Fibroblast of skin of back (primary cell): ENCODE data around the gene DCLK1.

ENCODE experiments used
- DNase-seq: peaks from one replicate; pipeline ENCODE4 v3.0.0-alpha.2; 2013

The DCLK1 gene

GRCh38 chr13:35780613-35781012 is 350.6 kb downstream of the DCLK1 start:
- no peak for DNase-seq

DNA sequence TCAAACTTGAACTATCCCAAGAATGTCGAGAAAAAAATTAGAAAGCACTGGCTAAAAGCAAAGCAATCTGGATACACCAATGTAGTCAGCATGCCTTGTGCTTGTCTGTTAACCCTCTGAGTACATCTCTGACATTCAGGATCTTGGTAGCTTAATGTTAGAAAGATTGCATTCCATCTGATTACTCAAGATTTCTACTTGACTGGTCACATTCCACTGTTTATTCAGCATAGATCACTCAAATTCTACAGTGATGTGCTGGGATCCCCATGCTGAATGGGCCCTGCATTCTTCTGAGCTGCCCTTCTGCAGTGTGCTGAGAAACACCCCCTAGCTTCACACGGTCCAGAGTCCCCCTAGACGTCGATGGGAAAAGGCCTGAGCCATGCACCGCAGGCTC is 359.3 kb downstream of the DCLK1 start:
- DNase-seq: peak; percentile 95

DNA sequence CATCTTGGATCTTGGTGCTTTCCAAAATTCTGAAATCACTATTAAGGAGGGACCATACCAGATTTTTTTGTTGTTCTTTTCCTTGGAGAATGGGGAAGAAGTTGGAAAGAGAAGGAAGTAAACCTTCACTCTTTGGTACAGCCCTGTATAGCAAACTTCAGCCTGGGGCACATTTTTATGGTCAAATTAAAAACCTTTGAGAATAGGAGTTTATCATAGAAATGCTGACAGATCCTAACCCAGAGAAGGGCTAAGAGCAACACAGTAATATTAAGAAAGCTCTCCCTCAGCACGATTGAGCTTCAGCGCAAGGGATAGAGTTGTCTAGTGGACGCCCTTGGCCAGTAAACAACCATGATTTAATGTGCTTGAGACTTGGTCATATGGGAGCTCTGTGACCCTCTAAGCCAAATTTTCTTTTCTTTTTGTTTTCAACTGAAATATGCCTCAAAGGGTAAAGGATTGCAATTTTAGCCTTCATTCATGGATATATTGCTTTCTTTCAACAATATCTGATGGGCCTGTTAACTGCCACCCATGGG is 360.4 kb downstream of the DCLK1 start:
- no peak for DNase-seq

DNA sequence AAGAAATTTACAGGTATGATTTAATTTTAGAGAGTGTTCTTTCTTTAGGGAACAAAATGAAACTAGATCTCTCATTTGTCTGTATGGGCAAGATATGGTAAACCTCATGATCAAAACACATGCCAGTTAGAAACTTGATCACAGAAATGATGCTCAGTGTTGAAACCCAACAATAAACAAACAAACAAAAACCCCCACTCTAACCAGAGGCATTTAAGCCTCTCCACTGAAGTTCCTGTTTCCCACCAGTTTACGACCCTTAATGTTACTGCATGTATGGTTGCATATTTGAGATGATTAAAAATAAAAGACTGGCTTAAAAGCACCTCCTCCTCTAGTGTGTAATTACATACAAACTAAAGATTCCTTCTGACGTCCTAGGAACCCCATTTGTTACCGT is 361.4 kb downstream of the DCLK1 start:
- no peak for DNase-seq

DNA sequence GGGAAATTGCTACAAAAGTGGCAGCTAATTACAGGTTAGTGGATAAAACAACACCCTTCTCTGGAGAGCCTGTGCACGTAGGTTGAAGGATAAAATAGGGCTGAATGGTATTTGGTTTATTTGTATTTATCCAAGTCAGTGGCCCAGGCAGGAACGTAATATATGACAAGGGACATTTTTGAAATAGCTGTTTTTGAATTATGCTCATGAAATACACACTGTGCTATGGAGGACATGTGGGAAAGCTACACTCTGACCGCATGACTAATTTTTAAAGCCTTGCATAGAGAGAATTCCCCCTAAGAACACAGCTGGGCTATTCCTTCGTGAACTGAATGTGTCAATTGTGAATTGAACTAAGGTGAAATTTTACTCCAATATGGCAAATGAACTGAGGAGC is 362.6 kb downstream of the DCLK1 start:
- peak; percentile 85 for DNase-seq

- DNase-seq: no peak
Observed at GRCh38 chr13:35768073-35768472, 363.1 kb downstream of the DCLK1 start.

- no peak for DNase-seq
Observed at GRCh38 chr13:35767256-35767976, 363.8 kb downstream of the DCLK1 start.

GRCh38 chr13:35766663-35767062 is 364.5 kb downstream of the DCLK1 start:
- no peak for DNase-seq

DNA sequence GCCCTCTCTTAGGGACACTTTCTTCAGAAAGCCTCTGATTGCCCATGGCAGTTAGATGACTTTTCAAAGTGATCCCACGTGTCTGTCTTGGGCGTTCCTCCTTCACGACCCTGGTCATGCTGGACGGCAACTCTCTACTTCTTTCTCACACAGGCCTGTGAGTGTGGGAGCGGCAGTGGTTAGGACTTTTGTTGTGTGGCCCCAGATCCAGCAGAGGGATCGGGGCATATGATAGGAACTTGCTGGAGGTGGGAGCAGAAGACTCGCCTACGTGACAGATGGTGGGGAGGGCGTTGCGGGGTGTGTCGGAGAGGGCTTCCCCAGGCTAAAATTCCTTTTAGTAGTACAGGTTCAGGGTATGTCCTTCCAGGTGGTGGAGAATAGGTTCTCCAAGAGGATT is 365.2 kb downstream of the DCLK1 start:
- DNase-seq: no peak

DNA sequence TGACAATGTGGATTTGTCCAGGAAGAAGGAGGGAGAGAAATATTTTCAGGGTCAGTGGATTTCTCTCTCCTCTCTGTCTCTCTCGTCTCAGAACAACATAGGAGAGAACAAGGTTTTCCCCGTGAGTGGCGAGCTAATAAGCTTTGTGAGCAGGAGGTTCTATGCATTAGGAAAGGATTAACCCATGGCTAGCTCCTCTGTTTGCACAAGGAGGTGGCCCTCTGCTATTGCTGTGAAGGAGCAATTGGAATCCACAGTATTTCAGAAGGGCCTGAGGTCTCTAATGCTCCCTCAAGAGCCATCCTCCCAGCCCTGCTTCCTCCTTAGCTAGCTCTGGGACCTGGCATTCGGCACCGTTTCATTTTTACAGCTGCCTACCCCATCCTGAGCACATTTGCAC is 365.8 kb downstream of the DCLK1 start:
- DNase-seq: no peak

DNA sequence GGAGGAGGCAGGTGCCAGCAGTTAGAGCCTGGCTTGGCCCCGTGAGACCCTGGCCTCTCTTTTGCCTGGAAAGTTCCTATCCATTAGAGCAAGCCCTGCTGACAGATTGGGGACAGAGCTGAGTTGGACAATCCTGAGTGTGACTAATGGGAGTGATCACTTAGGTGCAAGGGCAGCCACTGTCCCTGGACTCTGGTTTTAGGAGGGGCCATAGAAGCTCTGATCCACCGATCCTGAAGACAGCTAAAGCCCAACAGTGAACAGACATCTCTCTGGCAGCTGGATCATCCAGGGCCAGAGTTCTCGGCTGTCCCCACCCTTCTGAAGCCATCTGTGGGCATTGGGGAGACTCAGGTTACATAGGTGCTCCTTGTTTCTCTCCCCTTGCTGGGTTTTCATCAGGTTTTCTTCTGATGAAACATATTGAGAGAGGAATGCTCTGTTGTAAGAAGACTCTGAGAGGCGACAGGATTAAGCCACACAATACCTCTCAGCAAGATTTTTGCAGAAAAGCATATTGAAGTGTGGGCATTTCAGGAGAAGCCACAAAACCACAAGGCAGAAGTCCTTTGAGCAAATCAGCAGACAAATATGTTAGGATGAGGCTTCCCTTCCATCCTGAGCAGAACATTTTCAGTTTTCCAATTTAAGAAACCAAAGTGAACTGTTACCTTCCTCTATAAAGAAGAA is 366.7 kb downstream of the DCLK1 start:
- DNase-seq: peak; percentile 30

- DNase-seq: no peak
Observed at GRCh38 chr13:35763782-35764123, 367.4 kb downstream of the DCLK1 start.

- no peak for DNase-seq
Observed at GRCh38 chr13:35763060-35763781, 368.0 kb downstream of the DCLK1 start.

GRCh38 chr13:35761440-35762252 is 369.5 kb downstream of the DCLK1 start:
- no peak for DNase-seq

- no peak for DNase-seq
Observed at GRCh38 chr13:35760735-35761281, 370.4 kb downstream of the DCLK1 start.

DNA sequence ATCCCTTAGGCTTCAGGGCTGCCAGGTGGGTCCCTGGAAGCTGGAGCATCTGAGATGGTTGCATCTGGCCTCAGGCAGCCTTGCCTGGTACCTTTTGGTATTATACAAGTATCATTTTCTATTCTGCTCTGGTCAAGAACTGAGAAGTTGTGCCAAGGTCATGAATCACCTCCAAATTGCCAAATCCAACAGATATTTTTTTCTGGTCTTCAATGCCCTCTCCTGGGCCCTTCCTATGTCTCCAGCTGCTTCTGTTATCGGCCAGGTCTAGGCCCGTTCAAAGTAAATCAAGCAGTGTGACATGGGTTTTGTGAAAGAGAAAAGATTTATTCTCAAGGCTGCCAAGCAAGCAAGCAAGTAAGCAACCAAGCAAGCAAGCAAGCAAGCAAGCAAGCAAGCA is 383.6 kb downstream of the DCLK1 start:
- DNase-seq: no peak

- peak; percentile 24 for DNase-seq
Observed at GRCh38 chr13:35744566-35745178, 386.5 kb downstream of the DCLK1 start.

DNA sequence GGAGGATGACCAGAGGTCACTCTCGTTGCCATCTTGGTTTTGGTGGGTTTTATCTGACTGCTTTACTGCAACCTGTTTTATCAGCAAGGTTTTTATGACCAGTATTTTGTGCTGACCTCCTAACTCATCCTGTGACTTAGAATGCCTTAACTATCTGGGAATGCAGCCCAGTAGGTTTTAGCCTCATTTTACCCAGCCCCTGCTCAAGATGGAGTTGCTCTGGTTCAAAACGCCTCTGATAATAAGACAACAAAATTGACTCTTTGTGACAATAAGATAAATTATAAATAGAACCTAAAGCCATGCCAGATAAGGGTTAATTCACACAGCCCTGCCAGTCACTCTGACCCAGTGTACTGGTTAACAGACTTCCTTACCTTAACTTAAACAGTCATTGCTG is 387.0 kb downstream of the DCLK1 start:
- no peak for DNase-seq

DNA sequence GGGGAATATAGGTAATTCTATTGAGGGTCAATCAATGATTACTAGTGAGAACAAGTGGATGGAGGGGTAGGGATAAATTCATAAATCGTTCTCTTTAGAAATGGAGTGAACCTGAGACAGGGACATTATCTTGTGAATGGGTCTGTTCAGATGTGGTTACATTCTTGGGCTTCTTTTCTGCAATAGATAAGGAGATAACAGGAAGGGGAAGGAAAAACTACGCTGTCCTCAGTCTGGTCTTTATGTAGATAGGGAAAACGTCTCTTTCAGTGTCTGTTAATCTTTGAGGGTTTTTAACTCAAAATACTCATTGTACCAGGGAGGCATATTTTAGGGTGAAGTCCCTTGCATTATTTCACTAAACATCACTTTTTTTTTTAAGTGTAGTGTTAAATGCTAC is 388.0 kb downstream of the DCLK1 start:
- no peak for DNase-seq

GRCh38 chr13:35741657-35742056 is 389.5 kb downstream of the DCLK1 start:
- DNase-seq: no peak

GRCh38 chr13:35736876-35737275 is 394.3 kb downstream of the DCLK1 start:
- no peak for DNase-seq

DNA sequence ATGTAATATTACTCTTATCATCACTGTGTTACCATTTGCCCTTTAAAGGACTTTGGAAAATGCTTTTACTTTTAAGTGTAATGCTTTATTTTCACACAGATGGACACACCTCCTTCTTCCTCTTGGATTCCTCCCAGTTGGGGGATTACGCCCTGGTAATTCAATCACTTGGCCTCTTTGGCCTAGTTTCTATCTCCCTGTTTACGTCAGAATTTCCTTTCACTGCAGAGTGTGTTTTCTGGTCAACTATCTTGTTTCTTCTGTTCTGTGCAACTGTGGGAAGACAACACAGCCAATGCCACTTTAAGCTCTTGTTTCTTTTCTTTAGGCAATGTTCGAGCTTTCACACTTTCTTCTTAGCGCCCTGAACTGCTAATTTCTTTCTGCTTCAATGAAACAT is 397.4 kb downstream of the DCLK1 start:
- DNase-seq: no peak
